Parathyroid adenoma (tissue), 2 donors: ENCODE measurements around the gene COPZ1.
A peak's percentile ranks its signal among the peaks of the same experiment; 100 is the strongest.
"Not testable (repeated sequence)": the region's sequence is repeated elsewhere in the genome, so short reads cannot be mapped to it uniquely, and the experiment has no call there.

Experiments used
- H2AFZ ChIP-seq: fragments of 300-600 bp; sonication (generic); one replicate; pipeline ENCODE4 v1.7.0; 2017; ENCODE audit warnings: antibody characterized with exemption, mild to moderate bottlenecking
- H3K27ac ChIP-seq: fragments of 300-600 bp; sonication (generic); one replicate; pipeline ENCODE4 v1.7.0; 2017
- H3K27me3 ChIP-seq: fragments of 300-600 bp; sonication (generic); one replicate; pipeline ENCODE4 v1.7.0; 2017; ENCODE audit warnings: low read length; ENCODE audit not compliant: control insufficient read depth, insufficient read depth
- H3K36me3 ChIP-seq: fragments of 300-600 bp; sonication (generic); one replicate; pipeline ENCODE4 v1.7.0; 2017; ENCODE audit warnings: low read length; ENCODE audit not compliant: control insufficient read depth, insufficient read depth
- H3K4me1 ChIP-seq: fragments of 300-600 bp; sonication (generic); one replicate; pipeline ENCODE4 v1.7.0; 2017; ENCODE audit warnings: control low read depth
- H3K4me2 ChIP-seq: fragments of 300-600 bp; sonication (generic); one replicate; pipeline ENCODE4 v1.7.0; 2017; ENCODE audit warnings: low read length
- H3K4me3 ChIP-seq: fragments of 300-600 bp; sonication (generic); one replicate; pipeline ENCODE4 v1.7.0; 2017; ENCODE audit warnings: low read depth, low read length
- H3K79me2 ChIP-seq: fragments of 300-600 bp; sonication (generic); one replicate; pipeline ENCODE4 v1.7.0; 2017; ENCODE audit warnings: control low read depth
- H3K9ac ChIP-seq: fragments of 300-600 bp; sonication (generic); one replicate; pipeline ENCODE4 v1.7.0; 2017; ENCODE audit warnings: mild to moderate bottlenecking
- H3K9me3 ChIP-seq: fragments of 300-600 bp; sonication (generic); one replicate; pipeline ENCODE4 v1.7.0; 2017; ENCODE audit warnings: low read length; ENCODE audit not compliant: control insufficient read depth
- CTCF ChIP-seq: fragments of 300-600 bp; sonication (generic); IDR thresholded peaks from one replicate; pipeline ENCODE4 v1.7.0; 2017; ENCODE audit warnings: antibody characterized with exemption, mild to moderate bottlenecking
- donor health status: primary hyperparathyroidism.

Gene COPZ1

DNA sequence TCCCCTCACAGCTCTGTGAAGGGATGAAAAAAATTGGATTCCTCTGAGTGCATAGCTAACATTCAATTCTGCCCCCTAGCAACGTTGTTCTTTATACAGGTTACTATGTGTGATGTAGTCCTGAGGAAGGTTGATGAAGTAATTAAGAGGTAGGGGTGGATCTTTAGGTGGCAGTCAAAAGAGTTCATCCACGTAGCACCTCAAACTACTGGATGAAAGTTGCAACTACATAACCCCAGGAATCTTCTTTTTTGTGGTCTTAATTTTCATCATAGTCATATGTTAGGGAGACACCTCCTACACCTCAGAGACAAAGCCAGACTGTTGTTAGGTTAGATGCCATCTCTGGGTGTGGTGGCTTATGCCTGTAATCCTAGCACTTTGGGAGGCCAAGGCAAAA is 13.9 kb upstream of the COPZ1 start:
- H3K27ac ChIP-seq, result no peak overlapping the region
- no peak overlapping the region for H3K9ac ChIP-seq
- no peak for TF ChIP-seq CTCF
- H3K36me3 ChIP-seq, result no peaks in the 10 kb centered on the region
- no peaks in the 10 kb centered on the region for H3K79me2 ChIP-seq
- no peak overlapping the region for H3K4me3 ChIP-seq
- no peaks in the 10 kb centered on the region for H3K9me3 ChIP-seq
- no peaks in the 10 kb centered on the region for H3K4me1 ChIP-seq
- H3K27me3 ChIP-seq, result no peaks in the 10 kb centered on the region
- H2AFZ ChIP-seq, result no peak overlapping the region
- H3K4me2 ChIP-seq, result no peak overlapping the region

GRCh38 chr12:54312309-54312708 is 12.6 kb upstream of the COPZ1 start:
- H3K79me2 ChIP-seq, H3K4me3 ChIP-seq, H3K4me1 ChIP-seq, H3K9ac ChIP-seq, H3K4me2 ChIP-seq, H2AFZ ChIP-seq, H3K36me3 ChIP-seq, H3K27me3 ChIP-seq, H3K9me3 ChIP-seq, H3K27ac ChIP-seq: not testable (repeated sequence)

- Histone ChIP-seq H3K9ac (no peak overlapping the region), H3K27me3 (no peaks in the 10 kb centered on the region), H3K27ac (no peak overlapping the region), H3K4me2 (no peak overlapping the region), H3K9me3 (no peaks in the 10 kb centered on the region), H2AFZ (no peak overlapping the region), H3K4me1 (no peaks in the 10 kb centered on the region), H3K79me2 (peaks cover 13% of the 10 kb centered on the region), H3K4me3 (no peak overlapping the region), H3K36me3 (no peaks in the 10 kb centered on the region)
- no peak for TF ChIP-seq CTCF
Measured at GRCh38 chr12:54321363-54321762, 3.6 kb upstream of the COPZ1 start.

DNA sequence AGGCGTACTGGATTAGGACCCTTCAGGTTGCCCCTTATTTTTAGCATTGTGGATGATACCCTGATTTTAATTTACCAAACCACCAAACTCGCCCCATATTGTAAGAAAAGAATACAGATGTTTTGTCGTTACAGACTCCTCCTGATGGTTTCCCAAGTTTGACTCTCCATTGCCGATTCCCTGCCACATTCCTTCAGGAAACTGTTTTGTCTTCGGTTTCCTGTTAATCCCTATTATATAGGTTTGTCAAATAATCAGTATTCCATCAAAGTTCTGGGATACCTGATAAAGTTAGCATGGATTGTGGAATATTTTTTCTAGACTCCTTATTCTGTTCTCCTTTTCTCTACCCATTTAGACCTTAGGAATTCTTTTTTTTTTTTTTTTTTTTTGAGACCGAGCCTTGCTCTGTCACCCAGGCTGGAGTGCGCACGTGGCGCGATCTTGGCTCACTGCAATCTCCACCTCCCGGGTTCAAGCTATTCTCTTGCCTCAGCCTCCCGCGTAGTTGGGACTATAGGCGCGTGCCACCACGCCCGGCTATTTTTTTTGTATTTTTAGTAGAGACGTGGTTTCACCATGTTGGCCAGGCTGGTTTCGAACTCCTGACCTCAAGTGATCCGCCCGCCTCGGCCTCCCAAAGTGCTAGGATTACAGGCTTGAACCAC is 645 bp downstream of the COPZ1 start:
- peak overlapping the region; percentile 91 for H3K27ac ChIP-seq
- not testable (repeated sequence) for H3K4me1 ChIP-seq, H3K36me3 ChIP-seq, H3K9me3 ChIP-seq, H3K27me3 ChIP-seq
- H2AFZ ChIP-seq, result peak overlapping the region; percentile 98
- peaks cover 46% of the 10 kb centered on the region for H3K79me2 ChIP-seq
- H3K4me2 ChIP-seq, result peak overlapping the region; percentile 98
- peak overlapping the region; percentile 81 for H3K9ac ChIP-seq
- H3K4me3 ChIP-seq, result peak overlapping the region; percentile 97

DNA sequence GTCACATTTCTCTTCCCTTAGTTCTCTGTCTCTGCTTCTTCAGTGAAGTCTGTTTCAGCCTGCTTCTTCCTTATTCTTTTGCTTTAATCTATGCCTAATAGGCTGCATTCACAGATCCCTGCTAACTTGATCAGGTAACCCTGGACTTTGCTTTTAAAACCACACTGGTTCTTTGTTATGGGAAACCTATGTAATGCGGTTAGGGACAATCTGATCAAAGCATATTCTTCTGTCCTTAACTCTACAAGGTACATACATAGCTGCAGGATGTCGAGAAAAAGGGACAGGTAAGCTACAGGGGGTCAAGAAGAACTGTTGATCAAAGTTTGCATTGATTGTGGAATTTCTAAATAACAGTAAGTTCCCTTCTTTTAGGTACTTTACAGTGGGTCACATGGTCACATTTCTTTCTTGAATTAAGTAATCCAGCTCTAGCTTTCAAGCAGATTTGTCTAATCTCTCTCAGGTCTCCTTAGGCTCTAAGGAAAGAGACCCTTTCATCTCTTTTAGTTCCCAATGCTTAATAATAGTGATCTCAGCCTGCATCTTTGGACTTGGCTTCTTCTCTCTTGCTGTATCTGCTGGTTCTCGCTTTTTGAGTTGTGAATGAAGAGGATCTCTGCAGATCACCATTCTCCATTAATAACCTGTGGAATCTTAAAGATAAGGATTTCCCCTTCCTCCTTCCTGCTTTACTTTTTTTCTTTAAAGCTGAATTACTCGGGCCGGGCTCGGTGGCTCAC is 3.8 kb downstream of the COPZ1 start:
- H3K4me3 ChIP-seq, result no peak overlapping the region
- H3K79me2 ChIP-seq, result peaks cover 64% of the 10 kb centered on the region
- H3K4me2 ChIP-seq, result no peak overlapping the region
- no peak overlapping the region for H3K9ac ChIP-seq
- no peak overlapping the region for H2AFZ ChIP-seq
- no peak for TF ChIP-seq CTCF
- no peaks in the 10 kb centered on the region for H3K4me1 ChIP-seq
- no peaks in the 10 kb centered on the region for H3K36me3 ChIP-seq
- no peaks in the 10 kb centered on the region for H3K9me3 ChIP-seq
- no peaks in the 10 kb centered on the region for H3K27me3 ChIP-seq
- H3K27ac ChIP-seq, result no peak overlapping the region
